A673 (cell line): ENCODE measurements around the gene RGS17. TPM values are rescaled to one million over a fixed set of nuclear protein-coding genes. Genes with fewer than 3 reads are reported as not detected.

ENCODE experiments used
- BruUV-seq: library from RNA; stranded (reverse); fragments of 400-500 nt; replicated peaks from 2 replicates; lab custom pipeline; 2021; lab: Mats Ljungman, UMichigan
- CTCF ChIA-PET: fragments of 300-600 bp; sonication (Branson Sonifier 250); formaldehyde crosslinking; loops from one replicate; lab custom pipeline; 2022; ENCODE audit warnings: antibody characterized with exemption; lab: Charles Lee
- POLR2A ChIA-PET: fragments of 300-600 bp; sonication (Branson Sonifier 250); formaldehyde crosslinking; loops from one replicate; lab custom pipeline; 2022; ENCODE audit warnings: antibody characterized with exemption; ENCODE audit not compliant: low non-redundant PET; lab: Charles Lee
- DNase-seq: peaks from one replicate; pipeline ENCODE4 v3.0.0-alpha.2; 2015; ENCODE audit warnings: low spot score
- H3K27ac ChIP-seq: fragments of 200-600 bp; sonication (generic); 2 replicates; pipeline ENCODE4 v1.5.1; 2016; ENCODE audit warnings: mixed run types, low read depth, mild to moderate bottlenecking, mixed read lengths, antibody characterized with exemption, low read length; ENCODE audit not compliant: poor library complexity, severe bottlenecking
- H3K27me3 ChIP-seq: fragments of 200-600 bp; sonication (generic); replicated peaks from 2 replicates; pipeline ENCODE4 v1.6.1; 2017; ENCODE audit warnings: mixed run types, low read depth, mild to moderate bottlenecking, mixed read lengths, antibody characterized with exemption, low read length; ENCODE audit not compliant: insufficient read depth, poor library complexity
- H3K36me3 ChIP-seq: fragments of 200-600 bp; sonication (generic); 2 replicates; pipeline ENCODE4 v1.6.1; 2016; ENCODE audit warnings: mixed run types, mild to moderate bottlenecking, mixed read lengths, antibody characterized with exemption, low read length; ENCODE audit not compliant: insufficient read depth, poor library complexity, severe bottlenecking
- H3K4me1 ChIP-seq: fragments of 200-600 bp; sonication (generic); 2 replicates; pipeline ENCODE4 v1.6.1; 2017; ENCODE audit warnings: mixed run types, mild to moderate bottlenecking, mixed read lengths, antibody characterized with exemption, low read length; ENCODE audit not compliant: insufficient read depth, poor library complexity, severe bottlenecking
- H3K4me3 ChIP-seq: fragments of 200-600 bp; sonication (generic); 2 replicates; pipeline ENCODE4 v1.5.1; 2016; ENCODE audit warnings: low read depth, mixed run types, mild to moderate bottlenecking, mixed read lengths, low read length; ENCODE audit not compliant: poor library complexity, severe bottlenecking
- H3K9me3 ChIP-seq: fragments of 200-600 bp; sonication (generic); 2 replicates; pipeline ENCODE4 v1.6.1; 2016; ENCODE audit warnings: mixed run types, low read depth, mild to moderate bottlenecking, mixed read lengths, antibody characterized with exemption, low read length; ENCODE audit not compliant: poor library complexity, severe bottlenecking
- CTCF ChIP-seq: fragments of 300-800, 200-600 bp; sonication (generic); conservative IDR thresholded peaks from 2 replicates; pipeline ENCODE4 v1.5.1; 2017; ENCODE audit warnings: low read depth, mild to moderate bottlenecking, antibody characterized with exemption, low read length, moderate library complexity, mixed read lengths
- EZH2 ChIP-seq: fragments of 200-600 bp; sonication (generic); IDR thresholded peaks from 2 replicates; pipeline ENCODE4 v1.6.1; 2017; ENCODE audit warnings: borderline replicate concordance, low read depth, mild to moderate bottlenecking, mixed read lengths, antibody characterized with exemption, low read length; ENCODE audit not compliant: poor library complexity, severe bottlenecking
- intact Hi-C: fragments of 100-400 bp; cut with micrococcal nuclease; formaldehyde crosslinking; loops from one replicate; pipeline ENCODE4 v1.10.0; 2022; ENCODE audit not compliant: unreplicated experiment
- total RNA-seq: library from RNA; stranded (reverse); gene quantifications from 2 replicates; pipeline ENCODE4 v1.2.3, GENCODE V29; 2021

The RGS17 gene
- total RNA-seq, 1 experiment from 2014 or later: 2.4 TPM

GRCh38 chr6:153047386-153047785, 83.7 kb downstream of the RGS17 start:
- BruUV-seq: no TSS peak
- no peaks in the 10 kb centered on the region for H3K36me3 ChIP-seq
- H3K9me3 ChIP-seq: no peaks in the 10 kb centered on the region
- intact Hi-C loops: no loop called here
- TF ChIP-seq EZH2 (no peak), CTCF (no peak)
- CTCF ChIA-PET: no interaction called here
- POLR2A ChIA-PET: no interaction called here
- no peak overlapping the region for H3K27ac ChIP-seq
- DNase-seq: no peak
- no peaks in the 10 kb centered on the region for H3K27me3 ChIP-seq
- H3K4me1 ChIP-seq: no peaks in the 10 kb centered on the region
- H3K4me3 ChIP-seq: no peak overlapping the region

GRCh38 chr6:153045271-153045670, 85.8 kb downstream of the RGS17 start:
- DNase-seq: no peak
- H3K36me3 ChIP-seq: no peaks in the 10 kb centered on the region
- ChIA-PET POLR2A (no interaction called here), CTCF (no interaction called here)
- BruUV-seq: no TSS peak
- no peak overlapping the region for H3K4me3 ChIP-seq
- intact Hi-C loops: no loop called here
- TF ChIP-seq EZH2: no peak
- no peak for TF ChIP-seq CTCF
- H3K27me3 ChIP-seq: no peaks in the 10 kb centered on the region
- H3K9me3 ChIP-seq: no peaks in the 10 kb centered on the region
- no peak overlapping the region for H3K27ac ChIP-seq
- no peaks in the 10 kb centered on the region for H3K4me1 ChIP-seq

- Histone ChIP-seq H3K9me3 (no peaks in the 10 kb centered on the region), H3K36me3 (no peaks in the 10 kb centered on the region), H3K27ac (no peak overlapping the region), H3K4me1 (no peaks in the 10 kb centered on the region), H3K27me3 (no peaks in the 10 kb centered on the region), H3K4me3 (no peak overlapping the region)
- ChIA-PET CTCF (no interaction called here), POLR2A (no interaction called here)
- BruUV-seq: no TSS peak
- intact Hi-C loops: no loop called here
- TF ChIP-seq EZH2 (no peak), CTCF (no peak)
- no peak for DNase-seq
Observed at GRCh38 chr6:153044295-153044694, 86.8 kb downstream of the RGS17 start.
